Measurements from ENCODE around the gene SERPINB8. TPM values are rescaled to one million over a fixed set of nuclear protein-coding genes. Genes with fewer than 3 reads are reported as not detected.

The SERPINB8 gene
- total RNA-seq, 1 donor from 2014 or later, result 19.5 TPM

- intact Hi-C loops (cut with micrococcal nuclease), result loop anchor here (1.0 to 2.0 kb wide), 4 partner anchors 12 to 32 kb away; partner anchors contain the start of gene HMSD
Observed at GRCh38 chr18:63963615-63964256, 6.1 kb upstream of the SERPINB8 start.

- intact Hi-C loops (cut with micrococcal nuclease), result no loop called here
Observed at GRCh38 chr18:63964908-63965307, 5.0 kb upstream of the SERPINB8 start.

- intact Hi-C loops (cut with micrococcal nuclease), result no loop called here
Observed at GRCh38 chr18:63965716-63966330, 4.1 kb upstream of the SERPINB8 start.

- intact Hi-C loops (cut with micrococcal nuclease), result loop anchor here (1.0 to 10.0 kb wide), 9 partner anchors 8 to 1786 kb away; partner anchors contain the start of genes HMSD, PHLPP1, PIGN and RELCH
Observed at GRCh38 chr18:63970809-63971205, 926 bp downstream of the SERPINB8 start.

GRCh38 chr18:63971320-63972001 lies 1.6 kb downstream of the SERPINB8 start:
- intact Hi-C loops (cut with micrococcal nuclease), result loop anchor here (2.0 to 10.0 kb wide), 5 partner anchors 23 to 1787 kb away; partner anchors contain the start of genes PHLPP1, PIGN, RELCH and ZCCHC2

- intact Hi-C loops (cut with micrococcal nuclease), result loop anchor here (10.0 kb wide), 4 partner anchors 817 to 1787 kb away; partner anchors contain the start of genes PHLPP1, PIGN, RELCH and ZCCHC2
Observed at GRCh38 chr18:63972002-63972376, 2.1 kb downstream of the SERPINB8 start.

- intact Hi-C loops (cut with micrococcal nuclease), result loop anchor here (1.0 to 10.0 kb wide), 7 partner anchors 12 to 1790 kb away; partner anchors contain the start of genes PHLPP1, PIGN, RELCH and ZCCHC2
Observed at GRCh38 chr18:63974991-63975390, 5.1 kb downstream of the SERPINB8 start.

GRCh38 chr18:63975628-63976027 lies 5.7 kb downstream of the SERPINB8 start:
- intact Hi-C loops (cut with micrococcal nuclease), result loop anchor here (1.0 to 10.0 kb wide), 7 partner anchors 12 to 1791 kb away; partner anchors contain the start of genes PHLPP1, PIGN, RELCH and ZCCHC2

GRCh38 chr18:63977040-63977439 lies 7.2 kb downstream of the SERPINB8 start:
- intact Hi-C loops (cut with micrococcal nuclease), result loop anchor here (10.0 kb wide), 4 partner anchors 822 to 1792 kb away; partner anchors contain the start of genes PHLPP1, PIGN, RELCH and ZCCHC2

- intact Hi-C loops (cut with micrococcal nuclease), result loop anchor here (1.0 to 10.0 kb wide), 11 partner anchors 9 to 1795 kb away; partner anchors contain the start of genes PHLPP1, PIGN, RELCH and SERPINB8
Observed at GRCh38 chr18:63979409-63979920, 9.6 kb downstream of the SERPINB8 start.

- intact Hi-C loops (cut with micrococcal nuclease), result no loop called here
Observed at GRCh38 chr18:63980027-63980426, 10.1 kb downstream of the SERPINB8 start.

GRCh38 chr18:63980896-63981460 lies 11.1 kb downstream of the SERPINB8 start:
- intact Hi-C loops (cut with micrococcal nuclease), result no loop called here

- intact Hi-C loops (cut with micrococcal nuclease), result no loop called here
Observed at GRCh38 chr18:63981719-63982118, 11.8 kb downstream of the SERPINB8 start.

- intact Hi-C loops (cut with micrococcal nuclease), result no loop called here
Observed at GRCh38 chr18:63982361-63982760, 12.5 kb downstream of the SERPINB8 start.

GRCh38 chr18:63986885-63987284 lies 17.0 kb downstream of the SERPINB8 start:
- intact Hi-C loops (cut with micrococcal nuclease), result no loop called here

- intact Hi-C loops (cut with micrococcal nuclease), result no loop called here
Observed at GRCh38 chr18:63987743-63988142, 17.9 kb downstream of the SERPINB8 start.

GRCh38 chr18:63992751-63993150 lies 22.9 kb downstream of the SERPINB8 start:
- intact Hi-C loops (cut with micrococcal nuclease), result no loop called here

GRCh38 chr18:63994783-63995399 lies 25.0 kb downstream of the SERPINB8 start:
- intact Hi-C loops (cut with micrococcal nuclease), result loop anchor here (1.0 to 2.0 kb wide), 5 partner anchors 16 to 477 kb away; partner anchors contain the start of gene SERPINB8

- intact Hi-C loops (cut with micrococcal nuclease), result no loop called here
Observed at GRCh38 chr18:63997041-63997440, 27.2 kb downstream of the SERPINB8 start.

GRCh38 chr18:63997606-63998005 lies 27.7 kb downstream of the SERPINB8 start:
- intact Hi-C loops (cut with micrococcal nuclease), result no loop called here
